ENCODE results near the gene IQGAP1.

- no peak for TF ChIP-seq CTCF (IDR thresholded peaks at IDR 0.05)
- TF ChIP-seq POLR2A (IDR thresholded peaks at IDR 0.05), result no peak
Observed at GRCh38 chr15:90531147-90531546, 143.1 kb downstream of the IQGAP1 start.

Data from suprapubic skin (tissue), 3 donors.